ENCODE measurements around the gene MYBPHL. TPM values are rescaled to one million over a fixed set of nuclear protein-coding genes. Genes with fewer than 3 reads are reported as not detected.

The MYBPHL gene
- total and polyA plus RNA-seq, 2 experiments from 2014 or later: not detected

DNA sequence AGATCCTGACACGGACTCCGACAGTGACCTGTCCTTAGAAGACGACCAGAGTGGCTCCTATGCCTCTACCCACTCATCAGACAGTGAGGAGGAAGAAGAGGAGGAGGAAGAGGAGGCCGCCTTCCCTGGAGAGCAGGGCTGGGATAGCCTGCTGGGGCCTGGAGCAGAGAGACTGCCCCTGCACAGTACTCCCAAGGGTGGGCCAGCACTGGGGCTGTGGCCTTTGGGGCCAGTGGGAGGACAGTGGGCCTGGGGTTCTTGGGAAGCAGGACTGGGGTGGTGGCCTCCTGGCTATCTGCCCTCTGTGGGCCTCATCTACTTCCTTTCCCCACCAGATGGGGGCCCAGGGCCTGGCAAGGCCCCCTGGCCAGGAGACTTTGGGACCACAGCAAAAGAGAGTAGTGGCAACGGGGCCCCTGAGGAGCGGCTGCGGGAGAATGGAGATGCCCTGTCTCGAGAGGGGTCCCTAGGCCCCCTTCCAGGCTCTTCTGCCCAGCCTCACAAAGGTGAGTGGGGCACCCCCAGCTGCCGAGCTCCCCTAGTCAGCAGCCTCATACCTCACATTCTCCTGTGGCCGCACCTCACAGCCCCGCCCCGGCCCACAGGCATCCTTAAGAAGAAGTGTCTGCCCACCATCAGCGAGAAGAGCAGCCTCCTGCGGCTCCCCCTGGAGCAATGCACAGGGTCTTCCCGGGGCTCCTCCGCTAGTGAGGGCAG lies 33.8 kb downstream of the MYBPHL start:
- DNase-seq (ENCODE audit: low read depth in 1 of 2, low spot score in 1 of 2): no peak
- Histone ChIP-seq H3K27me3 (no peaks in the 10 kb centered on the region), H3K36me3 (no peaks in the 10 kb centered on the region), H3K27ac (no peak overlapping the region), H3K9me3 (ENCODE audit: low read depth) (no peaks in the 10 kb centered on the region), H3K4me1 (ENCODE audit: low read depth) (peaks cover 8% of the 10 kb centered on the region), H3K4me3 (no peak overlapping the region)
- TF ChIP-seq, protein P1, sequence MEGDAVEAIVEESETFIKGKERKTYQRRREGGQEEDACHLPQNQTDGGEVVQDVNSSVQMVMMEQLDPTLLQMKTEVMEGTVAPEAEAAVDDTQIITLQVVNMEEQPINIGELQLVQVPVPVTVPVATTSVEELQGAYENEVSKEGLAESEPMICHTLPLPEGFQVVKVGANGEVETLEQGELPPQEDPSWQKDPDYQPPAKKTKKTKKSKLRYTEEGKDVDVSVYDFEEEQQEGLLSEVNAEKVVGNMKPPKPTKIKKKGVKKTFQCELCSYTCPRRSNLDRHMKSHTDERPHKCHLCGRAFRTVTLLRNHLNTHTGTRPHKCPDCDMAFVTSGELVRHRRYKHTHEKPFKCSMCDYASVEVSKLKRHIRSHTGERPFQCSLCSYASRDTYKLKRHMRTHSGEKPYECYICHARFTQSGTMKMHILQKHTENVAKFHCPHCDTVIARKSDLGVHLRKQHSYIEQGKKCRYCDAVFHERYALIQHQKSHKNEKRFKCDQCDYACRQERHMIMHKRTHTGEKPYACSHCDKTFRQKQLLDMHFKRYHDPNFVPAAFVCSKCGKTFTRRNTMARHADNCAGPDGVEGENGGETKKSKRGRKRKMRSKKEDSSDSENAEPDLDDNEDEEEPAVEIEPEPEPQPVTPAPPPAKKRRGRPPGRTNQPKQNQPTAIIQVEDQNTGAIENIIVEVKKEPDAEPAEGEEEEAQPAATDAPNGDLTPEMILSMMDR (IDR thresholded peaks at IDR 0.05; ENCODE audit: low read depth, low read length): no peak

DNA sequence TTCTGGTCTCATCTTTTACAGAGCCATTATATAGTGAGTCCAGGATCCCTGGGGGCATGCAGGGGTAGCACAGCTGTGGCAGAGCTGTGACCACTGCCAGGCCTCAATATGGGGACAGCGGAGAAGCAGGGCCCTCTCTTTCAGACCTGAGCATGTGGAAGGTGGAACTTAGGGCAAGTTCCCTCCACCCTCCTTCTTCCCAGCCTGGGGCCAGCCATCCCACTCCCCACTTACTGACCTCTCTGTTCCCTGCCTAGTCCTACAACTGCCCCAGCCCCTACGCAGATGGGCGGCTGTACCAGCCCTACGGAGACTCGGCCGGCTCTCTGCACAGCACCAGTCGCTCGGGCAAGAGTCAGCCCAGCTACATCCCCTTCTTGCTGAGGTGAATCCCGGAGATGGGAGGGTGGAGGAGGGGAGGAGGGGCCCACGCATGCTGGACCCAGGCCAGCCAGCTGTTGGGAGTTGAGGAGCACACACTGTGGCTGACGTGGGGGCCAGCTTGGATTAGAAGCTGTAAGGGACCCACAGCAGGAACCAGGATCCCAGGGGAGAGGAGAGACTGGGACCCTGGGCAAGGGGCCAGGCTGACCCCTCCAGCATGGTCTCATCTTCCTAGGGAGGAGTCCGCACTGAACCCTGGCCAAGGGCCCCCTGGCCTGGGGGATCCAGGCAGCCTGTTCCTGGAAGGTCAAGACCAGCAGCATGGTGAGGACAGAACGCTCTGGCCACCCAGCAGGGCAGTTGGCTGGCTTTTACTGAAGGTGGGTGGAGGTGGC lies 34.6 kb downstream of the MYBPHL start:
- Histone ChIP-seq H3K4me3 (no peak overlapping the region), H3K36me3 (no peaks in the 10 kb centered on the region), H3K27ac (no peak overlapping the region), H3K9me3 (ENCODE audit: low read depth) (no peaks in the 10 kb centered on the region), H3K27me3 (no peaks in the 10 kb centered on the region), H3K4me1 (ENCODE audit: low read depth) (peaks cover 8% of the 10 kb centered on the region)
- TF ChIP-seq, protein P1 (IDR thresholded peaks at IDR 0.05; ENCODE audit: low read depth, low read length): no peak
- DNase-seq (ENCODE audit: low read depth in 1 of 2, low spot score in 1 of 2): no peak

DNA sequence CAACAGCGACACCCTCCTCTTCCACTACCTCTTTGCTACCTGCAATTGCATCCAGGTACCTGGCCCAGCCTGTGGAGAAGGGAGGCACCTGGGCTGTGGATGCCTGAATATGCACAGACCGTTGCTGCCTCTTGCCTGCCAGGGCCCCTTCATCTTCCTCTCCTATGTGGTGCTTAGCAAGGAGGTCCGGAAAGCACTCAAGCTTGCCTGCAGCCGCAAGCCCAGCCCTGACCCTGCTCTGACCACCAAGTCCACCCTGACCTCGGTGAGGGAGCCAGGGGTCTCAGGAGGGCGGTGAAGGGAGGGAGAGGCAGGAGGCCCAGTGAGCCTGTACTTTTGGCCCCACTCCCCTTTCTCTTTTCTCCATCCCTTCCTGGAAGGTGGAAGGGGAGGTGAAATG lies 35.4 kb downstream of the MYBPHL start:
- TF ChIP-seq, protein P1 (IDR thresholded peaks at IDR 0.05; ENCODE audit: low read depth, low read length): no peak
- Histone ChIP-seq H3K4me3 (no peak overlapping the region), H3K27me3 (no peaks in the 10 kb centered on the region), H3K36me3 (no peaks in the 10 kb centered on the region), H3K4me1 (ENCODE audit: low read depth) (peaks cover 8% of the 10 kb centered on the region), H3K27ac (no peak overlapping the region), H3K9me3 (ENCODE audit: low read depth) (no peaks in the 10 kb centered on the region)
- DNase-seq (ENCODE audit: low read depth in 1 of 2, low spot score in 1 of 2): no peak

DNA sequence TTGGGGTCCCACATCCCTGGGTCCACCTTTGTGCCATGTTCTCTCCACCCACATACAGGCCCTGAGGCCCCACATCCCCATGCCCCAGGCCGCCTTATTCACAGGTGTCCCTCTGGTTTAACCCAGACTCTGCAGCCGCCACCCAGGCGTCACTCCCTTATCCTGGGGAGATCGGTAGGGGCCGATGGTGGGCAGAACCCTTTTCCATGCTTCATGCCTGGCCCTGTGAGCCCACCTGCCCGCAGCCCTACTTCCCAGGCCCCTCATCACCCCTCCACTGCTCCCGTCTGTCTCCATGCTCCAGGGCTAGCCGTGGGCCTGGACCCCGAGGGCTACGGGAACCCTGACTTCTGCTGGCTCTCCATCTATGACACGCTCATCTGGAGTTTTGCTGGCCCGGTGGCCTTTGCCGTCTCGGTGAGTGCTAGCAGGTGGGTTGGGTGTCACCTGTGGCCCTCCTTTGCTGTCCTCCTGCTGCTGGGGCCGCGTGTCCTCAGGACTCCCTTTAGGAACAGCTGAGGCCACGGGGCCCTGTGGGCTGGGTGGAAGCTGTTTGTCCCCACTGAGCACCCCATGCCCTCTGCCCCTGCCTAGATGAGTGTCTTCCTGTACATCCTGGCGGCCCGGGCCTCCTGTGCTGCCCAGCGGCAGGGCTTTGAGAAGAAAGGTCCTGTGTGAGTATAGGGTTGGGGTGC lies 36.0 kb downstream of the MYBPHL start:
- TF ChIP-seq, protein P1 (IDR thresholded peaks at IDR 0.05; ENCODE audit: low read depth, low read length): no peak
- no peaks in the 10 kb centered on the region for H3K9me3 ChIP-seq (ENCODE audit: low read depth)

DNA sequence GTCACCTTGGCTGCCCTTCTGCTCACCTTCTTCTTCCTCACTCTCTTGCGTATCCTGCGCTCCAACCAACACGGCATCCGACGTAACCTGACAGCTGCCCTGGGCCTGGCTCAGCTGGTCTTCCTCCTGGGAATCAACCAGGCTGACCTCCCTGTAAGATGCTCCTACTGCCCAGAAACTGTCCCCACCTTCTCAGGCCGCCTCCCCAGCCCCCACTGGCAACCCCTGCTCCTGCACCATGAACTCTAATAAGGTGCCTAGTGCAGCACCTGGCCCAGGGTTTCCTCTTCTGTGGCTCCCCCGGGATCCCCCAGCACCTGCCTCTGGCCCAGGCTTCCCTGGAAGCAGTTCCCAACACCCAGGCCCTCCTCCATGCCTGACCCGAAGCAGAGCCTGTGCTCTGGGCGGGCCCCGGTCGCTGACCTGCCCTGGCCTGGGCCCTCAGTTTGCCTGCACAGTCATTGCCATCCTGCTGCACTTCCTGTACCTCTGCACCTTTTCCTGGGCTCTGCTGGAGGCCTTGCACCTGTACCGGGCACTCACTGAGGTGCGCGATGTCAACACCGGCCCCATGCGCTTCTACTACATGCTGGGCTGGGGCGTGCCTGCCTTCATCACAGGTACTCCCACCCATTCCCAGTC lies 36.7 kb downstream of the MYBPHL start:
- Histone ChIP-seq H3K27me3 (no peaks in the 10 kb centered on the region), H3K27ac (no peak overlapping the region), H3K4me1 (ENCODE audit: low read depth) (peaks cover 6% of the 10 kb centered on the region), H3K9me3 (ENCODE audit: low read depth) (no peaks in the 10 kb centered on the region), H3K36me3 (no peaks in the 10 kb centered on the region), H3K4me3 (no peak overlapping the region)
- TF ChIP-seq, protein P1 (IDR thresholded peaks at IDR 0.05; ENCODE audit: low read depth, low read length): no peak
- no peak for DNase-seq (ENCODE audit: low read depth in 1 of 2, low spot score in 1 of 2)

More for the DNA sequence above, 36.0 kb downstream of the MYBPHL start:
- H3K4me1 ChIP-seq (ENCODE audit: low read depth): peaks cover 8% of the 10 kb centered on the region
- no peaks in the 10 kb centered on the region for H3K27me3 ChIP-seq
- no peak for DNase-seq (ENCODE audit: low read depth in 1 of 2, low spot score in 1 of 2)
- no peak overlapping the region for H3K27ac ChIP-seq
- H3K4me3 ChIP-seq: no peak overlapping the region
- no peaks in the 10 kb centered on the region for H3K36me3 ChIP-seq
